Activated CD4-positive, alpha-beta memory T cell treated with anti-CD3 and anti-CD28 coated beads, Interleukin-2, amount 10 ng/mL, durations not matched to agents 7 days and 5 days (primary cell): ENCODE results near the gene PKNOX1. TPM values are rescaled to one million over a fixed set of nuclear protein-coding genes. Genes with fewer than 3 reads are reported as not detected.
"Not testable (repeated sequence)": the region's sequence is repeated elsewhere in the genome, so short reads cannot be mapped to it uniquely, and the experiment has no call there.

ENCODE experiments used
- CTCF ChIA-PET: fragments of 350-600 bp; sonication (Branson Sonifier 250); formaldehyde crosslinking; loops from one replicate; lab custom pipeline; 2021; ENCODE audit warnings: antibody characterized with exemption, inconsistent platforms; lab: Charles Lee
- POLR2A ChIA-PET: fragments of 350-600 bp; sonication (Branson Sonifier 250); formaldehyde crosslinking; loops from one replicate; lab custom pipeline; 2021; ENCODE audit warnings: antibody characterized with exemption; lab: Charles Lee
- DNase-seq: peaks from one replicate; pipeline ENCODE4 v3.0.0-alpha.2; 2020
- H3K27ac Mint-ChIP-seq: one replicate; pipeline ENCODE4 v1.8.0; 2021; ENCODE audit warnings: mild to moderate bottlenecking, mixed read lengths
- H3K27me3 Mint-ChIP-seq: one replicate; pipeline ENCODE4 v1.8.0; 2021; ENCODE audit warnings: mixed read lengths
- H3K36me3 Mint-ChIP-seq: one replicate; pipeline ENCODE4 v1.8.0; 2021; ENCODE audit warnings: low read depth, mixed read lengths
- H3K4me1 Mint-ChIP-seq: one replicate; pipeline ENCODE4 v1.8.0; 2021; ENCODE audit warnings: mixed read lengths
- H3K4me3 Mint-ChIP-seq: one replicate; pipeline ENCODE4 v1.8.0; 2021; ENCODE audit warnings: mild to moderate bottlenecking, mixed read lengths
- H3K9me3 Mint-ChIP-seq: one replicate; pipeline ENCODE4 v1.8.0; 2021; ENCODE audit warnings: mixed read lengths
- total RNA-seq, 2 experiments: library from RNA; stranded (reverse); gene quantifications; one replicate each; pipeline ENCODE4 v1.2.3, GENCODE V29; 2021

PKNOX1 gene
- total RNA-seq, 2 experiments from 2014 or later = 27.2 to 33.7 TPM

GRCh38 chr21:42964546-42965210, 9.7 kb upstream of the PKNOX1 start:
- Mint-ChIP-seq H3K27me3 (no peaks in the 10 kb centered on the region), H3K36me3 (no peaks in the 10 kb centered on the region), H3K4me3 (no peak overlapping the region), H3K9me3 (no peaks in the 10 kb centered on the region), H3K4me1 (peaks cover 2% of the 10 kb centered on the region), H3K27ac (no peak overlapping the region)
- no peak for DNase-seq
- ChIA-PET POLR2A (no interaction called here), CTCF (no interaction called here)

- POLR2A ChIA-PET = no interaction called here
- H3K36me3 Mint-ChIP-seq = no peaks in the 10 kb centered on the region
These were observed 9.2 kb upstream of the PKNOX1 start for GRCh38 chr21:42965211-42965560.

GRCh38 chr21:42967616-42968015, 6.7 kb upstream of the PKNOX1 start:
- H3K9me3 Mint-ChIP-seq, H3K4me3 Mint-ChIP-seq, CTCF ChIA-PET, H3K4me1 Mint-ChIP-seq, H3K36me3 Mint-ChIP-seq, POLR2A ChIA-PET, H3K27me3 Mint-ChIP-seq, DNase-seq, H3K27ac Mint-ChIP-seq: not testable (repeated sequence)

More at GRCh38 chr21:42965211-42965560, 9.2 kb upstream of the PKNOX1 start:
- CTCF ChIA-PET = no interaction called here
- H3K27me3 Mint-ChIP-seq = no peaks in the 10 kb centered on the region
- H3K27ac Mint-ChIP-seq = no peak overlapping the region
- no peak overlapping the region for H3K4me3 Mint-ChIP-seq
- no peaks in the 10 kb centered on the region for H3K4me1 Mint-ChIP-seq
- H3K9me3 Mint-ChIP-seq = no peaks in the 10 kb centered on the region
- no peak for DNase-seq

GRCh38 chr21:42969193-42969600, 5.2 kb upstream of the PKNOX1 start:
- CTCF ChIA-PET = no interaction called here
- POLR2A ChIA-PET = no interaction called here
- no peaks in the 10 kb centered on the region for H3K36me3 Mint-ChIP-seq
- no peak overlapping the region for H3K27ac Mint-ChIP-seq
- H3K4me1 Mint-ChIP-seq = peaks cover 8% of the 10 kb centered on the region
- no peaks in the 10 kb centered on the region for H3K27me3 Mint-ChIP-seq
- no peaks in the 10 kb centered on the region for H3K9me3 Mint-ChIP-seq
- H3K4me3 Mint-ChIP-seq = no peak overlapping the region
- no peak for DNase-seq

GRCh38 chr21:42970946-42971653, 3.3 kb upstream of the PKNOX1 start:
- Mint-ChIP-seq H3K4me1 (peaks cover 12% of the 10 kb centered on the region), H3K36me3 (peaks cover 3% of the 10 kb centered on the region), H3K27ac (no peak overlapping the region), H3K27me3 (no peaks in the 10 kb centered on the region), H3K9me3 (no peaks in the 10 kb centered on the region), H3K4me3 (no peak overlapping the region)
- ChIA-PET CTCF (no interaction called here), POLR2A (interaction anchor here (0.8 kb wide), 1 partner anchor 8 kb away, joined by 3 read pairs; no protein-coding TSS in a partner anchor)
- DNase-seq = no peak

GRCh38 chr21:42971897-42972275, 2.5 kb upstream of the PKNOX1 start:
- ChIA-PET POLR2A (interaction anchor here (0.8 to 1.1 kb wide), 2 partner anchors 9 to 10 kb away, joined by 3 read pairs; no protein-coding TSS in a partner anchor), CTCF (no interaction called here)
- Mint-ChIP-seq H3K4me1 (peaks cover 20% of the 10 kb centered on the region), H3K36me3 (peaks cover 9% of the 10 kb centered on the region), H3K4me3 (no peak overlapping the region), H3K27ac (no peak overlapping the region), H3K9me3 (no peaks in the 10 kb centered on the region), H3K27me3 (no peaks in the 10 kb centered on the region)
- no peak for DNase-seq

- Mint-ChIP-seq H3K9me3 (no peaks in the 10 kb centered on the region), H3K27ac (peak overlapping the region; percentile 75), H3K4me1 (peaks cover 31% of the 10 kb centered on the region), H3K27me3 (no peaks in the 10 kb centered on the region), H3K4me3 (peak overlapping the region; percentile 61), H3K36me3 (peaks cover 18% of the 10 kb centered on the region)
- ChIA-PET POLR2A (interaction anchor here (1.0 to 2.1 kb wide), 5 partner anchors 14 to 190 kb away, joined by 3 to 11 read pairs (median 3); partner anchors contain the start of genes NDUFV3 and WDR4), CTCF (interaction anchor here (0.9 to 1.0 kb wide), 2 partner anchors 80 to 156 kb away, joined by 3 to 4 read pairs; partner anchors contain the start of gene NDUFV3)
- no peak for DNase-seq
These were observed 912 bp upstream of the PKNOX1 start for GRCh38 chr21:42973309-42973990.

- peaks cover 35% of the 10 kb centered on the region for H3K4me1 Mint-ChIP-seq
- H3K36me3 Mint-ChIP-seq = peaks cover 24% of the 10 kb centered on the region
- CTCF ChIA-PET = interaction anchor here (0.9 kb wide), 1 partner anchor 82 kb away, joined by 4 read pairs; the partner anchor contains the start of gene NDUFV3
- POLR2A ChIA-PET = interaction anchor here (1.0 to 2.1 kb wide), 5 partner anchors 11 to 95 kb away, joined by 3 to 11 read pairs (median 3); partner anchors contain the start of genes NDUFV3 and WDR4
- peak; percentile 59 for DNase-seq
- H3K27me3 Mint-ChIP-seq = no peaks in the 10 kb centered on the region
- H3K4me3 Mint-ChIP-seq = peak overlapping the region; percentile 86
- peak overlapping the region; percentile 92 for H3K27ac Mint-ChIP-seq
- H3K9me3 Mint-ChIP-seq = no peaks in the 10 kb centered on the region
These were observed 764 bp downstream of the PKNOX1 start for GRCh38 chr21:42974832-42975820.

- ChIA-PET CTCF (no interaction called here), POLR2A (interaction anchor here (1.0 to 2.1 kb wide), 3 partner anchors 10 to 54 kb away, joined by 3 to 7 read pairs (median 3); no protein-coding TSS in a partner anchor)
- no peak for DNase-seq
- Mint-ChIP-seq H3K4me1 (peaks cover 38% of the 10 kb centered on the region), H3K27ac (peak overlapping the region; percentile 92), H3K27me3 (no peaks in the 10 kb centered on the region), H3K4me3 (peak overlapping the region; percentile 86), H3K9me3 (no peaks in the 10 kb centered on the region), H3K36me3 (peaks cover 24% of the 10 kb centered on the region)
These were observed 1.7 kb downstream of the PKNOX1 start for GRCh38 chr21:42975886-42976608.

GRCh38 chr21:42980312-42981213, 6.2 kb downstream of the PKNOX1 start:
- Mint-ChIP-seq H3K9me3 (no peaks in the 10 kb centered on the region), H3K4me3 (no peak overlapping the region), H3K27ac (no peak overlapping the region), H3K27me3 (no peaks in the 10 kb centered on the region), H3K4me1 (peaks cover 42% of the 10 kb centered on the region), H3K36me3 (peaks cover 26% of the 10 kb centered on the region)
- no peak for DNase-seq
- ChIA-PET CTCF (no interaction called here), POLR2A (no interaction called here)

- Mint-ChIP-seq H3K27me3 (no peaks in the 10 kb centered on the region), H3K27ac (no peak overlapping the region), H3K4me1 (peaks cover 40% of the 10 kb centered on the region), H3K9me3 (no peaks in the 10 kb centered on the region), H3K4me3 (no peak overlapping the region), H3K36me3 (peaks cover 24% of the 10 kb centered on the region)
- ChIA-PET POLR2A (no interaction called here), CTCF (no interaction called here)
- no peak for DNase-seq
These were observed 6.8 kb downstream of the PKNOX1 start for GRCh38 chr21:42981214-42981523.
